HFF-Myc (cell line): Measurements from ENCODE around the gene CD48.
"Not testable (repeated sequence)": the region's sequence is repeated elsewhere in the genome, so short reads cannot be mapped to it uniquely, and the experiment has no call there.

Experiments
- DNase-seq: peaks from one replicate; pipeline ENCODE4 v3.0.0-alpha.2; 2011; ENCODE audit warnings: low read depth; ENCODE audit errors: extremely low read depth
- H3K4me3 ChIP-seq: replicated peaks from 2 replicates; pipeline ENCODE4 v1.5.1; 2011; ENCODE audit warnings: low read depth, mild to moderate bottlenecking, control low read depth, low read length
- CTCF ChIP-seq: IDR thresholded peaks from 2 replicates; pipeline ENCODE4 v1.5.1; 2012; ENCODE audit warnings: mild to moderate bottlenecking, low read depth, low read length, control low read depth; ENCODE audit errors: missing control alignments

CD48 gene

DNA sequence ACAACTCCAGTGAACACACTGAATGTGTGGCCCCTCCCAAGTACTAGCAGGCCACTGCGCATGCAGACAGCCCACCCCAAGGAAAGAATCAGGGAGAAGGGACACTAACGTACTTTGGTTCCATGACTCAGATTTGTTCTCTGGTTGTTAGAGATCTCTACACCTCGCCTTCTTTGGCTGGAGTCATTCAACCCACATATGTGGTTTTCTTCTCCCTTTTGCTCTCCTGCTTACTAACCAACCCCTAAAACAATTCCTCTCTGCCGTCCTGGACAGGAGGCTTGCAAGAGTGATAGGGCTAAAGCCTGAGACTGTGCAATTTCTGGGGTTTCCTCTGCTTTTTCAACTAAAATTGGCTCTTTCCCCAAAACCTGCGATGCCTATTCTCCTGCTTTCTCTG is 5.7 kb upstream of the CD48 start:
- DNase-seq, result no peak
- no peak overlapping the region for H3K4me3 ChIP-seq
- no peak for TF ChIP-seq CTCF

DNA sequence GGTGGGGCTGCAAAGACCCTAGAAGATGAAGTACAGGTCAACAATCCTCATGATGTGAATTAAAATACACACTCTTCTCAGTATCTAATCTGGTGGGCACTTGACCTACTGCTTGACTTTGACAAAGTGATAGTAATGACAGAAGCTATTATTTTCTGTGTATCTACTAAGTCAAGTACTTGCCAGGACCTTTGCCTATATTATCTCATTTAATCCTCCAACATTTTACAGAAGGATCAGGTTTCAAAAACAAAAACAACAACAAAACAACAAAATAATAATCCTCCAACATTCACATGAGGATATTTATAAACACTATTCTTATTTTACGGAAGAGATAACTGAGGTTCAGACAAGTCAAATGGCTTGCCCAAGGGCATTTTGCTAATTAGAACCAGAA is 4.4 kb upstream of the CD48 start:
- no peak for TF ChIP-seq CTCF
- DNase-seq, result no peak
- no peak overlapping the region for H3K4me3 ChIP-seq

DNA sequence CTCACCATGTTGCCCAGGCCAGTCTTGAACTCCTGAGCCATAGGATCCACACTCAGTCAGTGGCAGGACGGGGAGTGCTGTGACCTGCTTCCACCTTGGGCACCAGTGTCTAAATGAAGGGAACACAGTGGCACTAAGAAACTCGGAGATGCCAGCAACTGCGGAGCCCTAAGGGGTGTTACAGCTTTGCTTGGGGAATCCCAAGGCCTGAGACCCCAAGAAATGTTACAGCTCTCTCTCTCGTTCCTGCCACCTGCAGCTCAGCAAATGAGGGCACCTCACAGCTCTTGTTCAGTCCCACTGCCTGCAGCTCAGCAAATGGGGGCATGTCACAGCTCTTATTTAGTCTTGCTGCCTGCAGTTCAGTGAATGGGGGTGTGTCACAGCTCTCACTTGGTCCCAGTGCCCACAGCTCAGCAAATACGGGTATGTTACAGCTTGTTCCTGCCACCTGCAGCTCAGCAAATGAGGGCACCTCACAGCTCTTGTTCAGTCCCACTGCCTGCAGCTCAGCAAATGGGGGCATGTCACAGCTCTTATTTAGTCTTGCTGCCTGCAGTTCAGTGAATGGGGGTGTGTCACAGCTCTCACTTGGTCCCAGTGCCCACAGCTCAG is 2.5 kb upstream of the CD48 start:
- H3K4me3 ChIP-seq, DNase-seq: not testable (repeated sequence)

DNA sequence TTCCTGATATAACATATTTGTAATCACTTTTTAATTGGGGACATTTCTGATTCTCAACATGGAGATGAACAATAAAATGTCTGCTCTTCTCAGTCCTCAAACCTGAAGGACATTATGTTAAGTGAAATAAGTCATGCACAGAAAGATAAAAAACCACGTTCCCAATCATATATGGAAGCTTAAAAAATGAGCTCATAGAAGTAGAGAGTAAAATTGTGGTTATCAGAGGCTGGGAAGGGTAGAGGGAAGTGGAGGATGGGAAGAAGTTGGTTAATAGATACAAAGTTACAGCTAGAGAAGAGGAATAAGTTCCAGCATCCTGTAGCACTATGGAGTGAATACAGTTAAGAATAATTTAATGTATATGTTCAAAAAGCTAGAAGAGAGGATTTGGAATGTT is 1.5 kb upstream of the CD48 start:
- no peak for DNase-seq
- no peak overlapping the region for H3K4me3 ChIP-seq
- no peak for TF ChIP-seq CTCF

DNA sequence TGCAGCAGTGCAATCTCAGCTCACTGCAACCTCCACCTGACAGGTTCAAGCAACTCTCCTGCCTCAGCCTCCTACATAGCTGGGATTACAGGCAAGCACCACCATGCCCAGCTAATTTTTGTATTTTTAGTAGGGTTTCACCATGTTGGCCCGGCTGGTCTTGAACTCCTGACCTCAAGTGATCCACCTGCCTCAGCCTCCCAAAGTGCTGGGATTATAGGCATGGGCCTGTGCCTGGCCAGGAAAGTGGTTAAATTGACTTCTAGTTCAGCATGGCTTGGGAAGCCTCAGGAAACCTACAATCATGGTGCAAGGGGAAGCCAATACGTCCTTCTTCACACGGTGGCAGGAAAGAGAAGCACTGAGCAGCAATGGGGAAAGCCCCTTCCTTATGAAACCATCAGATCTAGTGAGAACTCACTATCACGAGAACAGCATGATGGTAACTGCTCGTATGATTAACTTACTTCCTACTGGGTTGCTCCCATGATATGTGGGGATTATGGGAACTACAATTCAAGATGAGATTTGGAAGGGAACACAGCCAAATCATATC is 981 bp upstream of the CD48 start:
- not testable (repeated sequence) for H3K4me3 ChIP-seq, DNase-seq

- DNase-seq, result no peak
- H3K4me3 ChIP-seq, result no peak overlapping the region
- TF ChIP-seq CTCF, result no peak
These were observed 383 bp downstream of the CD48 start for GRCh38 chr1:160711276-160711601.

DNA sequence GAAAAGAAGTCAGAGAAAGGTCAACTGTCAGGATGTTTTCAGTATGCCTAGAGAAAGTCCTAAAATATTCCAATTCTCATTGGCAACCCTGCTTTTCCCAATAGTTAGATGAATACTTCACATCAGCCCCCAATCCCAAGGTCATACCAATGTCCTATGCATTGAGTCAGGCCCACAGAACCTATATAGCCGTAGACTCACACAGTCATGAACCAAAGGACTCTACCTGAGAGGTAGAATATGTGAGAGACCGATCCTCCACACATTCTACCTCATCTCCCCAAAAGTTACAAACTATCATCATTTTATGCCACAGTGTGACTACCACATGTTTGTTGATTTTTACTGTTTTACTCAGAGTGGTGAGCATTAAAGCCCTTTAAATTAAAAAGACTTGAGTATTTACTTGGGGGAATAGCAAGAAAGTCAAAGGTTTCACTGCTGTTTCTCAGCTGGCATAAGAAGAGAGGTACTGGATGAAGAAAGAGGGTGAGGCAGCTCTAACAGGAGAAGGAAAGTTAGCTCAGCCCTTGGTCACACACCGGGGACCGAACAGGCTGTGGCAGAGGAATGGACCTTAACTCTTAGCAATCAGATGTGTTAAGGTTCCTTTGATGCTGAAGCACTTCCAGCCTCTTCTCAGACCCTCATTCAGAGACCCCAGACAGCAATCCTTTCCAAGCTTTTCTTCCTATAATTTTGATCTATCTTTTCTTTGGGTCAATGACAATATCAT is 937 bp downstream of the CD48 start:
- DNase-seq, result no peak
- H3K4me3 ChIP-seq, result no peak overlapping the region
- no peak for TF ChIP-seq CTCF

DNA sequence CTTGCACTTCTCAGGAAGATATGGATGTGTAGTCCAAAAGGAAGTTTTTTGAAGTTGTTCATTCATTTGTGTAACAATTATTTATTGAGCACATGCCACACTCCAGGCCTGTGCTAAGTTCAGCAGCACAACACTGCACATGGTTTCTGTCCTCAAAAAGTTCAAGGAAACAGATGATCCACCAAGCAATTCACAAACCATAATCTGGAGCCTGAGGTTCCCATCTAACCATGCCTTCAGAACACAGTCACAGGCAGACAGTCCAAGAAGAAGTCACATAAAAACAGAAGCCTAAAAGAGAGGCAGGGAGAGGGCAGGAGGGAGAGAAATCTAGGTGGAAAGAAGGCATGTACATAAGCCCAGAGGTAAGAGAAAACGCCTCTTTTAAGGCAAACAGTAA is 1.9 kb downstream of the CD48 start:
- TF ChIP-seq CTCF, result no peak
- DNase-seq, result no peak
- no peak overlapping the region for H3K4me3 ChIP-seq
